Endothelial cell of umbilical vein (primary cell): ENCODE data around the gene CEACAM7. TPM values are rescaled to one million over a fixed set of nuclear protein-coding genes. Genes with fewer than 3 reads are reported as not detected.

Source experiments
- BruUV-seq: library from RNA; stranded (reverse); fragments of 400-500 nt; replicated peaks from 2 replicates; lab custom pipeline; 2021; lab: Mats Ljungman, UMichigan
- CTCF ChIA-PET: fragments of 300-600, 350-600 bp; sonication (Branson Sonifier 250); formaldehyde crosslinking; loops from one replicate; lab custom pipeline; 2021; ENCODE audit warnings: antibody characterized with exemption, inconsistent platforms; lab: Charles Lee
- POLR2A ChIA-PET: fragments of 300-600, 350-600 bp; sonication (Branson Sonifier 250); formaldehyde crosslinking; loops from one replicate; lab custom pipeline; 2021; ENCODE audit warnings: antibody characterized with exemption, inconsistent platforms; lab: Charles Lee
- DNase-seq: peaks from one replicate; pipeline ENCODE4 v3.0.0-alpha.2; 2011; ENCODE audit warnings: low read depth, low spot score
- FAIRE-seq: peaks from 2 replicates; lab custom pipeline; 2011; peaks lifted over from hg19 to GRCh38; lab: Jason Lieb, UNC
- H2AFZ ChIP-seq: 2 replicates; pipeline ENCODE4 v1.6.0; 2012; ENCODE audit warnings: low read depth, low read length, control low read depth, inconsistent platforms
- H3K27ac ChIP-seq: 2 replicates; pipeline ENCODE4 v1.5.1; 2011; ENCODE audit warnings: low read depth, mild to moderate bottlenecking, control low read depth, low read length, moderate library complexity; ENCODE audit not compliant: insufficient read depth
- H3K27me3 ChIP-seq, 2 experiments: 2 replicates each; pipeline versions ENCODE4 v1.6.0 to v1.6.1; 2011; ENCODE audit warnings: low read length in 2 of 2, mixed read lengths in 1 of 2; ENCODE audit not compliant: control insufficient read depth in 2 of 2, insufficient read depth in 2 of 2
- H3K36me3 ChIP-seq, 2 experiments: 2 replicates in 1 of 2; 3 replicates in 1 of 2; pipeline ENCODE4 v1.5.1; 2011; ENCODE audit warnings: low read length in 2 of 2, mild to moderate bottlenecking in 1 of 2, moderate library complexity in 1 of 2; ENCODE audit not compliant: control insufficient read depth in 2 of 2, insufficient read depth in 2 of 2; ENCODE audit errors: extremely low read depth in 1 of 2
- H3K4me1 ChIP-seq: 3 replicates; pipeline ENCODE4 v1.5.1; 2011; ENCODE audit warnings: mild to moderate bottlenecking, low read length; ENCODE audit not compliant: control insufficient read depth, insufficient read depth; ENCODE audit errors: extremely low read depth
- H3K4me2 ChIP-seq: 2 replicates; pipeline ENCODE4 v1.6.1; 2011; ENCODE audit warnings: low read length, control low read depth, mixed read lengths; ENCODE audit not compliant: insufficient read depth
- H3K4me3 ChIP-seq, 3 experiments: fragments of 200-600 bp in 1 of 3; sonication (generic), shearing (Covaris generic) in 1 of 3; replicated peaks in 1 of 3; 2 replicates each; pipeline ENCODE4 v1.5.1; 2011 to 2016; ENCODE audit warnings: control low read depth in 3 of 3, low read length in 3 of 3, mild to moderate bottlenecking in 2 of 3, inconsistent platforms in 1 of 3, low read depth in 1 of 3, moderate library complexity in 1 of 3; ENCODE audit not compliant: insufficient read depth in 1 of 3
- H3K79me2 ChIP-seq: 2 replicates; pipeline ENCODE4 v1.6.0; 2012; ENCODE audit warnings: low read length, inconsistent platforms; ENCODE audit not compliant: control insufficient read depth, insufficient read depth
- H3K9ac ChIP-seq: replicated peaks from 2 replicates; pipeline ENCODE3; 2011; ENCODE audit warnings: low read length, control low read depth; ENCODE audit not compliant: insufficient read depth; ENCODE audit errors: extremely low read depth
- H3K9me1 ChIP-seq: replicated peaks from 3 replicates; pipeline ENCODE4 v1.6.0; 2011; ENCODE audit warnings: mild to moderate bottlenecking, low read length; ENCODE audit not compliant: control insufficient read depth, insufficient read depth; ENCODE audit errors: extremely low read depth
- H3K9me3 ChIP-seq: replicated peaks from 2 replicates; pipeline ENCODE4 v1.5.1; 2012; ENCODE audit warnings: low read length, inconsistent platforms; ENCODE audit not compliant: control insufficient read depth, insufficient read depth
- H4K20me1 ChIP-seq: replicated peaks from 2 replicates; pipeline ENCODE3; 2011; ENCODE audit warnings: mild to moderate bottlenecking, low read length; ENCODE audit not compliant: control insufficient read depth, insufficient read depth; ENCODE audit errors: extremely low read depth
- CTCF ChIP-seq, 2 donors: IDR thresholded peaks; 1 replicate in 1 of 2; 2 replicates in 1 of 2; pipeline ENCODE4 v1.5.1; 2011; ENCODE audit warnings: low read length in 2 of 2, mild to moderate bottlenecking in 2 of 2, moderate library complexity in 2 of 2, control low read depth in 1 of 2, inconsistent platforms in 1 of 2, low read depth in 1 of 2; ENCODE audit not compliant: insufficient read depth in 1 of 2; ENCODE audit errors: extremely low read depth in 1 of 2
- EZH2 ChIP-seq: IDR thresholded peaks from 2 replicates; pipeline ENCODE4 v1.6.1; 2012; ENCODE audit warnings: borderline replicate concordance, low read depth, mild to moderate bottlenecking, moderate library complexity, low read length, inconsistent platforms; ENCODE audit not compliant: severe bottlenecking
- FOS ChIP-seq: IDR thresholded peaks from 2 replicates; pipeline ENCODE4 v1.6.1; 2011; ENCODE audit warnings: mild to moderate bottlenecking, low read length, moderate library complexity, borderline replicate concordance; ENCODE audit not compliant: insufficient read depth
- GATA2 ChIP-seq: IDR thresholded peaks from 2 replicates; pipeline ENCODE4 v1.7.0; 2011; ENCODE audit warnings: low read depth, mild to moderate bottlenecking, moderate library complexity, mixed read lengths, low read length; ENCODE audit not compliant: insufficient read length, insufficient read depth
- JUN ChIP-seq: IDR thresholded peaks from 2 replicates; pipeline ENCODE4 v1.6.1; 2011; ENCODE audit warnings: borderline replicate concordance, low read depth; ENCODE audit not compliant: insufficient read length, insufficient read depth
- MAX ChIP-seq: IDR thresholded peaks from 2 replicates; pipeline ENCODE4 v1.6.1; 2011; ENCODE audit not compliant: insufficient read depth, insufficient read length
- MYC ChIP-seq: IDR thresholded peaks from one replicate; pipeline ENCODE4 v1.6.1; 2011; ENCODE audit warnings: mild to moderate bottlenecking, low read depth, low read length
- POLR2A ChIP-seq: IDR thresholded peaks from 2 replicates; pipeline ENCODE4 v1.6.1; 2012; ENCODE audit warnings: low read depth, mild to moderate bottlenecking, control low read depth, low read length
- POLR2AphosphoS5 ChIP-seq: IDR thresholded peaks from 2 replicates; pipeline ENCODE4 v1.6.1; 2012; ENCODE audit warnings: low read depth, mild to moderate bottlenecking, control low read depth, low read length, moderate library complexity; ENCODE audit not compliant: insufficient read depth
- dilution Hi-C: fragments of 300-500 bp; cut with MboI; formaldehyde crosslinking; loops from one replicate; pipeline ENCODE4 v1.15.0; 2019; ENCODE audit warnings: low sequenced_read_pairs; ENCODE audit not compliant: extremely low pct_ligation_motif_present
- intact Hi-C: fragments of 100-400 bp; cut with micrococcal nuclease; formaldehyde crosslinking; loops from one replicate; pipeline ENCODE4 v1.10.0; 2022
- polyA plus RNA-seq, 4 experiments: library from polyadenylated mRNA; depleted of rRNA in 3 of 4; stranded (reverse) in 3 of 4; unstranded in 1 of 4; fragments of >200 nt; gene quantifications; 2 replicates each; pipeline versions ENCODE4 v1.2.1 to v1.2.3, GENCODE V29; 2011 to 2012; ENCODE audit warnings: missing spikeins in 1 of 4
- total RNA-seq: library from RNA; stranded (reverse); gene quantifications from 2 replicates; pipeline ENCODE4 v1.2.3, GENCODE V29; 2021

Gene CEACAM7
- total and polyA plus RNA-seq, 2 donors (not counting 3 experiments of a cell fraction or from before 2014, with no cell fraction given), result 0.03 TPM; not detected in 1

- H4K20me1 ChIP-seq, result no peaks in the 10 kb centered on the region
- H3K4me2 ChIP-seq, result no peak overlapping the region
- DNase-seq (no peak), FAIRE-seq (no peak)
- H3K9ac ChIP-seq, result no peak overlapping the region
- no peaks in the 10 kb centered on the region for H3K79me2 ChIP-seq
- H3K4me1 ChIP-seq, result no peaks in the 10 kb centered on the region
- no peak for TF ChIP-seq FOS
- TF ChIP-seq EZH2, result no peak
- no peak for TF ChIP-seq MYC
- no peaks in the 10 kb centered on the region for H3K9me3 ChIP-seq
- ChIA-PET CTCF (no interaction called here), POLR2A (no interaction called here)
- no peak overlapping the region for H3K4me3 ChIP-seq
- no peaks in the 10 kb centered on the region for H3K36me3 ChIP-seq
- no TSS peak for BruUV-seq
- dilution Hi-C loops (no loop called here), intact Hi-C loops (no loop called here)
- no peaks in the 10 kb centered on the region for H3K9me1 ChIP-seq
- no peak overlapping the region for H2AFZ ChIP-seq
- no peak overlapping the region for H3K27ac ChIP-seq
- H3K27me3 ChIP-seq, result peaks cover 0 to 2% of the 10 kb centered on the region in 2 experiments
These were observed 63.6 kb downstream of the CEACAM7 start for GRCh38 chr19:41624515-41624914.

- FAIRE-seq, result no peak
- H3K79me2 ChIP-seq, result no peaks in the 10 kb centered on the region
- intact Hi-C loops (no loop called here), dilution Hi-C loops (no loop called here)
- no peaks in the 10 kb centered on the region for H4K20me1 ChIP-seq
- no peak for DNase-seq
- H3K4me2 ChIP-seq, result no peak overlapping the region
- POLR2A ChIA-PET, result no interaction called here
- BruUV-seq, result no TSS peak
- no peak overlapping the region for H3K4me3 ChIP-seq
- no peak overlapping the region for H3K9ac ChIP-seq
- H3K9me1 ChIP-seq, result no peaks in the 10 kb centered on the region
- H3K36me3 ChIP-seq, result no peaks in the 10 kb centered on the region
- H3K27ac ChIP-seq, result no peak overlapping the region
- H3K9me3 ChIP-seq, result no peaks in the 10 kb centered on the region
- CTCF ChIA-PET, result no interaction called here
- H3K27me3 ChIP-seq, result no peaks in the 10 kb centered on the region
- H2AFZ ChIP-seq, result no peak overlapping the region
- H3K4me1 ChIP-seq, result no peaks in the 10 kb centered on the region
- no peak for TF ChIP-seq MYC
- no peak for TF ChIP-seq POLR2AphosphoS5
- TF ChIP-seq FOS, result no peak
- TF ChIP-seq MAX, result no peak
- no peak for TF ChIP-seq EZH2
- TF ChIP-seq JUN, result no peak
- no peak for TF ChIP-seq GATA2
- no peak for TF ChIP-seq CTCF (IDR thresholded peaks at IDR 0.05; ENCODE audit: extremely low read depth in 1 of 2, insufficient read depth in 1 of 2, low read depth in 1 of 2, low read length in 2 of 2)
- TF ChIP-seq POLR2A, result no peak
These were observed 64.7 kb downstream of the CEACAM7 start for GRCh38 chr19:41623360-41623759.
